SK-N-SH treated with all-trans-retinoic acid at 6 μM for 48 hours (cell line): ENCODE data around the gene CFAP61.

ENCODE experiments used
- ATAC-seq: fragments of 200-7000 bp; cut with Tn5 transposase; 3 replicates; pipeline ENCODE4 v1.9.1; 2020; ENCODE audit warnings: mild to moderate bottlenecking, moderate library complexity
- ARNTL ChIP-seq: fragments of 450-650 bp; formaldehyde crosslinking; IDR thresholded peaks from 2 replicates; pipeline ENCODE4 v1.5.0; 2020; ENCODE audit warnings: low read depth, mild to moderate bottlenecking, moderate library complexity, borderline replicate concordance
- BACH2 ChIP-seq: fragments of 250-450 bp; sonication (Bioruptor Pico); IDR thresholded peaks from 2 replicates; pipeline ENCODE4 v1.9.0; 2021; ENCODE audit warnings: mild to moderate bottlenecking, borderline replicate concordance
- CSDC2 ChIP-seq: fragments of 250-450 bp; sonication (Bioruptor Pico); IDR thresholded peaks from 2 replicates; pipeline ENCODE4 v1.5.0; 2020; ENCODE audit warnings: mild to moderate bottlenecking, moderate library complexity
- GLIS3 ChIP-seq: fragments of 250-450 bp; sonication (Bioruptor Pico); IDR thresholded peaks from 2 replicates; pipeline ENCODE4 v1.5.0; 2020; ENCODE audit warnings: mild to moderate bottlenecking, moderate library complexity
- OSR1 ChIP-seq: fragments of 250-450 bp; sonication (Bioruptor Pico); IDR thresholded peaks from 2 replicates; pipeline ENCODE4 v1.8.0; 2022; ENCODE audit warnings: moderate library complexity, mild to moderate bottlenecking, inconsistent platforms
- PATZ1 ChIP-seq: fragments of 250-450 bp; sonication (Bioruptor Pico); IDR thresholded peaks from 2 replicates; pipeline ENCODE4 v1.8.0; 2020; ENCODE audit warnings: mild to moderate bottlenecking, moderate library complexity, borderline replicate concordance
- PPARA ChIP-seq: fragments of 250-450 bp; sonication (Bioruptor Pico); IDR thresholded peaks from 2 replicates; pipeline ENCODE4 v1.5.0; 2020; ENCODE audit warnings: mild to moderate bottlenecking, borderline replicate concordance
- SNAI2 ChIP-seq: fragments of 250-450 bp; sonication (Bioruptor Pico); IDR thresholded peaks from 2 replicates; pipeline ENCODE4 v1.5.0; 2020; ENCODE audit warnings: mild to moderate bottlenecking, moderate library complexity
- TCF4 ChIP-seq: fragments of 250-450 bp; sonication (Bioruptor Pico); IDR thresholded peaks from 2 replicates; pipeline ENCODE4 v1.8.0; 2021; ENCODE audit warnings: mild to moderate bottlenecking, moderate library complexity, borderline replicate concordance
- TOX ChIP-seq: fragments of 250-450 bp; sonication (Bioruptor Pico); IDR thresholded peaks from 2 replicates; pipeline ENCODE4 v1.8.0; 2021; ENCODE audit warnings: mild to moderate bottlenecking, moderate library complexity, borderline replicate concordance
- TSHZ2 ChIP-seq: fragments of 250-450 bp; sonication (Bioruptor Pico); IDR thresholded peaks from 2 replicates; pipeline ENCODE4 v1.5.0; 2020; ENCODE audit warnings: mild to moderate bottlenecking, moderate library complexity
- ZC3H10 ChIP-seq: fragments of 250-450 bp; sonication (Bioruptor Pico); IDR thresholded peaks from 2 replicates; pipeline ENCODE4 v1.5.1; 2021; ENCODE audit warnings: mild to moderate bottlenecking, moderate library complexity
- ZFP30 ChIP-seq: fragments of 450-650 bp; formaldehyde crosslinking; IDR thresholded peaks from 2 replicates; pipeline ENCODE4 v1.5.0; 2022; ENCODE audit warnings: mild to moderate bottlenecking, moderate library complexity
- ZNF565 ChIP-seq: fragments of 450-650 bp; formaldehyde crosslinking; conservative IDR thresholded peaks from 2 replicates; pipeline ENCODE4 v1.5.0; 2020; ENCODE audit warnings: low read depth, mild to moderate bottlenecking, moderate library complexity
- ZNF8 ChIP-seq: fragments of 450-650 bp; formaldehyde crosslinking; IDR thresholded peaks from 2 replicates; pipeline ENCODE4 v1.5.0; 2020; ENCODE audit warnings: mild to moderate bottlenecking, moderate library complexity
- TF ChIP-seq, protein P1 (sequence below): fragments of 250-450 bp; sonication (Bioruptor Pico); IDR thresholded peaks from 2 replicates; pipeline ENCODE4 v1.5.1; 2021; ENCODE audit warnings: mild to moderate bottlenecking, moderate library complexity
- TF ChIP-seq, protein P2 (sequence below): fragments of 250-450 bp; sonication (Bioruptor Pico); IDR thresholded peaks from 2 replicates; pipeline ENCODE4 v1.5.1; 2020; ENCODE audit warnings: low read depth, mild to moderate bottlenecking, moderate library complexity

Gene CFAP61

GRCh38 chr20:20161611-20162010, 109.3 kb downstream of the CFAP61 start (continued):
- TF ChIP-seq TCF4 = no peak

DNA sequence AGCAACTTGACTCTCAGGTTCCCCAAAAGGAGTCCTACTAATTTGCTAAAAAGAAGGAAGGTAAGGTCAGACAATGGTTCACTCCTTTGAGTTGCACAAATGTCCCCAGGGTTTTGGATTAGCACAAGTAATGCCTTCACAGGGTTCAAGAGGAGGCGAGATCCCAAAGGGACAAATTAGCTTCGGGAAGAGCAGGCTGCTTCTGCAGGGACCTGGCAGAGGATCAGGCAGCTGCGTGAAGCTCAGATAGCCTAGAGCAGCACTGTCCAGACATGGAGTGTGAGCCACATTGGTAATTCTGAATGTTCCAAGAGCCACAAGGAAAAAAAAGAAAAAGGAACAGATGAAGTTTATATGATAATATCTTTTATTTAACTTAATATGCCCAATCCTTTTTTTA, 115.4 kb downstream of the CFAP61 start:
- ATAC-seq = no peak
- TF ChIP-seq PPARA (CRISPR knock-in tag) = no peak
- TF ChIP-seq ZC3H10 (CRISPR knock-in tag) = no peak
- TF ChIP-seq ZFP30 (CRISPR knock-in tag) = no peak
- TF ChIP-seq PATZ1 (CRISPR knock-in tag) = no peak
- TF ChIP-seq BACH2 (CRISPR knock-in tag) = no peak
- no peak for TF ChIP-seq ZNF8
- no peak for TF ChIP-seq ARNTL (CRISPR knock-in tag)
- TF ChIP-seq CSDC2 (CRISPR knock-in tag) = no peak
- TF ChIP-seq TCF4 = no peak
- TF ChIP-seq, protein P1, sequence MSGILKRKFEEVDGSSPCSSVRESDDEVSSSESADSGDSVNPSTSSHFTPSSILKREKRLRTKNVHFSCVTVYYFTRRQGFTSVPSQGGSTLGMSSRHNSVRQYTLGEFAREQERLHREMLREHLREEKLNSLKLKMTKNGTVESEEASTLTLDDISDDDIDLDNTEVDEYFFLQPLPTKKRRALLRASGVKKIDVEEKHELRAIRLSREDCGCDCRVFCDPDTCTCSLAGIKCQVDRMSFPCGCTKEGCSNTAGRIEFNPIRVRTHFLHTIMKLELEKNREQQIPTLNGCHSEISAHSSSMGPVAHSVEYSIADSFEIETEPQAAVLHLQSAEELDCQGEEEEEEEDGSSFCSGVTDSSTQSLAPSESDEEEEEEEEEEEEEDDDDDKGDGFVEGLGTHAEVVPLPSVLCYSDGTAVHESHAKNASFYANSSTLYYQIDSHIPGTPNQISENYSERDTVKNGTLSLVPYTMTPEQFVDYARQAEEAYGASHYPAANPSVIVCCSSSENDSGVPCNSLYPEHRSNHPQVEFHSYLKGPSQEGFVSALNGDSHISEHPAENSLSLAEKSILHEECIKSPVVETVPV (CRISPR knock-in tag) = no peak
- no peak for TF ChIP-seq ZNF565 (CRISPR knock-in tag)
- TF ChIP-seq, protein P2, sequence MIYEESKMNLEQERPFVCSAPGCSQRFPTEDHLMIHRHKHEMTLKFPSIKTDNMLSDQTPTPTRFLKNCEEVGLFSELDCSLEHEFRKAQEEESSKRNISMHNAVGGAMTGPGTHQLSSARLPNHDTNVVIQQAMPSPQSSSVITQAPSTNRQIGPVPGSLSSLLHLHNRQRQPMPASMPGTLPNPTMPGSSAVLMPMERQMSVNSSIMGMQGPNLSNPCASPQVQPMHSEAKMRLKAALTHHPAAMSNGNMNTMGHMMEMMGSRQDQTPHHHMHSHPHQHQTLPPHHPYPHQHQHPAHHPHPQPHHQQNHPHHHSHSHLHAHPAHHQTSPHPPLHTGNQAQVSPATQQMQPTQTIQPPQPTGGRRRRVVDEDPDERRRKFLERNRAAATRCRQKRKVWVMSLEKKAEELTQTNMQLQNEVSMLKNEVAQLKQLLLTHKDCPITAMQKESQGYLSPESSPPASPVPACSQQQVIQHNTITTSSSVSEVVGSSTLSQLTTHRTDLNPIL (CRISPR knock-in tag) = no peak
- no peak for TF ChIP-seq SNAI2 (CRISPR knock-in tag)
- TF ChIP-seq GLIS3 (CRISPR knock-in tag) = no peak
- TF ChIP-seq OSR1 = no peak

- ATAC-seq = no peak
Measured at GRCh38 chr20:20173254-20173653, 120.9 kb downstream of the CFAP61 start.

More at GRCh38 chr20:20173254-20173653, 120.9 kb downstream of the CFAP61 start:
- TF ChIP-seq TOX (CRISPR knock-in tag) = no peak
- no peak for TF ChIP-seq ZNF565 (CRISPR knock-in tag)
- TF ChIP-seq TSHZ2 (CRISPR knock-in tag) = no peak
- TF ChIP-seq CSDC2 (CRISPR knock-in tag) = no peak
- TF ChIP-seq PPARA (CRISPR knock-in tag) = no peak
- TF ChIP-seq, protein P2 (CRISPR knock-in tag) = no peak
